Stimulated activated naive B cell treated with anti-CD40 and anti-IgM and Interleukin-4, amounts not matched to agents 10 μg/mL and 1 μg/mL and 100 μg/mL, for 72 hours (primary cell): ENCODE data around the gene UBE2U.
A peak's percentile ranks its signal among the peaks of the same experiment; 100 is the strongest.

Source experiments
- ATAC-seq, 2 donors: fragments of 150-1000 bp; cut with Tn5 transposase; replicated peaks; 2 replicates each; pipeline ENCODE4 v1.10.0; 2021; ENCODE audit warnings: moderate library complexity in 1 of 2
- DNase-seq: peaks from one replicate; pipeline ENCODE4 v3.0.0; 2021
- H3K27ac Mint-ChIP-seq: one replicate; pipeline ENCODE4 v1.8.0; 2022; ENCODE audit warnings: mild to moderate bottlenecking, mixed read lengths
- H3K27me3 Mint-ChIP-seq, 2 donors: one replicate each; pipeline ENCODE4 v1.8.0; 2022; ENCODE audit warnings: mixed read lengths in 2 of 2
- H3K36me3 Mint-ChIP-seq, 2 donors: one replicate each; pipeline ENCODE4 v1.8.0; 2022; ENCODE audit warnings: mixed read lengths in 2 of 2, mild to moderate bottlenecking in 1 of 2
- H3K4me1 Mint-ChIP-seq, 2 donors: one replicate each; pipeline ENCODE4 v1.8.0; 2022; ENCODE audit warnings: mixed read lengths in 2 of 2, mild to moderate bottlenecking in 1 of 2
- H3K4me3 Mint-ChIP-seq, 2 donors: one replicate each; pipeline ENCODE4 v1.8.0; 2022; ENCODE audit warnings: mild to moderate bottlenecking in 2 of 2, mixed read lengths in 2 of 2, moderate library complexity in 1 of 2
- H3K9me3 Mint-ChIP-seq, 2 donors: one replicate each; pipeline ENCODE4 v1.8.0; 2022; ENCODE audit warnings: mixed read lengths in 2 of 2, mild to moderate bottlenecking in 1 of 2

UBE2U gene, protein sequence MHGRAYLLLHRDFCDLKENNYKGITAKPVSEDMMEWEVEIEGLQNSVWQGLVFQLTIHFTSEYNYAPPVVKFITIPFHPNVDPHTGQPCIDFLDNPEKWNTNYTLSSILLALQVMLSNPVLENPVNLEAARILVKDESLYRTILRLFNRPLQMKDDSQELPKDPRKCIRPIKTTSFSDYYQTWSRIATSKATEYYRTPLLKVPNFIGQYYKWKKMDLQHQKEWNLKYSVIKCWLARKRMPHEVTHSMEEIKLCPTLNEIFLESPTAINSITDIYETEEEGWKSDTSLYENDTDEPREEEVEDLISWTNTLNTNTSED

DNA sequence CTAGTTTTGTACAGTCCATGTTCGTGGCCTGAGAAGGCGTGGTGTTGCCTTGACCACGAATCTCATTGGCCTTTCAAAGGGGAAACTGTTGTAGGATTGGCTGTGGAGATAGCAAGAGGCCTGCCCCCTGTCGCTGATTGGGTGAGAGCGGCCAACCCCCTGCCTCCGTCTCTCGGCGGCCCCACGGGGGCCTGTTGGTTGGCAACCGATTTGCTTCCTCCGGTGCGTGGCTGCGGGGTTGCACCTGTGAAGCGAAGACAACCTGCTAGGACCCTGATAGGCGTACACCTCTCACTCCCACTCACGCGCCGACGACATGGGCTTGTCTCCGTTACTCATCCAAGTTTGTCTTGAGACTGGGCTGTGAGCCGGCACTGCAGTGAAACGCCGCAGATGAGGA is at the start of gene UBE2U:
Gene UBE2U (plus strand): TSS at position 204 of the 400 bp plus-strand sequence. CDS start 428 bp downstream, outside the sequence.
- Mint-ChIP-seq H3K9me3 (no peaks in the 10 kb centered on the region), H3K4me1 (no peaks in the 10 kb centered on the region)
- no peak for ATAC-seq

GRCh38 chr1:64155278-64155677 is 48.1 kb upstream of the UBE2U start:
- H3K4me3 Mint-ChIP-seq, result no peak overlapping the region
- DNase-seq, result no peak
- H3K27me3 Mint-ChIP-seq, result no peaks in the 10 kb centered on the region

More for the DNA sequence above, at the start of gene UBE2U:
- H3K27ac Mint-ChIP-seq, result no peak within 1 kb of the TSS
- DNase-seq, result no peak
- H3K36me3 Mint-ChIP-seq, result no peaks in the 10 kb centered on the region
- H3K4me3 Mint-ChIP-seq, result no peak within 1 kb of the TSS
- peaks cover 13 to 16% of the 10 kb centered on the region in 2 donors for H3K27me3 Mint-ChIP-seq

GRCh38 chr1:64161357-64161941 is 42.0 kb upstream of the UBE2U start:
- no peak for ATAC-seq

More at GRCh38 chr1:64155278-64155677, 48.1 kb upstream of the UBE2U start:
- Mint-ChIP-seq H3K9me3 (no peaks in the 10 kb centered on the region), H3K4me1 (no peaks in the 10 kb centered on the region), H3K36me3 (peaks cover 0 to 3% of the 10 kb centered on the region in 2 donors), H3K27ac (no peak overlapping the region)
- ATAC-seq, result no peak

GRCh38 chr1:64162151-64162550 is 41.3 kb upstream of the UBE2U start:
- no peaks in the 10 kb centered on the region for H3K9me3 Mint-ChIP-seq
- no peak overlapping the region for H3K27ac Mint-ChIP-seq
- H3K4me3 Mint-ChIP-seq, result no peak overlapping the region
- DNase-seq, result no peak
- no peak for ATAC-seq
- peaks cover 2 to 3% of the 10 kb centered on the region in 2 donors for H3K36me3 Mint-ChIP-seq
- no peaks in the 10 kb centered on the region for H3K4me1 Mint-ChIP-seq
- no peaks in the 10 kb centered on the region for H3K27me3 Mint-ChIP-seq

More at GRCh38 chr1:64161357-64161941, 42.0 kb upstream of the UBE2U start:
- H3K36me3 Mint-ChIP-seq, result peaks cover 2 to 3% of the 10 kb centered on the region in 2 donors
- H3K27ac Mint-ChIP-seq, result no peak overlapping the region
- H3K4me1 Mint-ChIP-seq, result no peaks in the 10 kb centered on the region
- DNase-seq, result no peak
- no peaks in the 10 kb centered on the region for H3K27me3 Mint-ChIP-seq
- no peaks in the 10 kb centered on the region for H3K9me3 Mint-ChIP-seq
- H3K4me3 Mint-ChIP-seq, result no peak overlapping the region

- DNase-seq (no peak), ATAC-seq (no peak)
- H3K27me3 Mint-ChIP-seq, result no peaks in the 10 kb centered on the region
- H3K4me3 Mint-ChIP-seq, result no peak overlapping the region
- no peaks in the 10 kb centered on the region for H3K4me1 Mint-ChIP-seq
- H3K9me3 Mint-ChIP-seq, result no peaks in the 10 kb centered on the region
- no peak overlapping the region for H3K27ac Mint-ChIP-seq
- peaks cover 2 to 3% of the 10 kb centered on the region in 2 donors for H3K36me3 Mint-ChIP-seq
Measured at GRCh38 chr1:64162804-64163203, 40.6 kb upstream of the UBE2U start.

- Mint-ChIP-seq H3K4me3 (no peak overlapping the region), H3K9me3 (no peaks in the 10 kb centered on the region), H3K4me1 (no peaks in the 10 kb centered on the region), H3K27me3 (no peaks in the 10 kb centered on the region), H3K36me3 (peaks cover 2 to 3% of the 10 kb centered on the region in 2 donors), H3K27ac (no peak overlapping the region)
- ATAC-seq, result no peak
- no peak for DNase-seq
Measured at GRCh38 chr1:64163431-64163830, 40.0 kb upstream of the UBE2U start.

GRCh38 chr1:64163970-64164369 is 39.5 kb upstream of the UBE2U start:
- H3K9me3 Mint-ChIP-seq, result no peaks in the 10 kb centered on the region
- no peak overlapping the region for H3K4me3 Mint-ChIP-seq
- peaks cover 2 to 3% of the 10 kb centered on the region in 2 donors for H3K36me3 Mint-ChIP-seq
- H3K27ac Mint-ChIP-seq, result no peak overlapping the region
- no peak for ATAC-seq
- DNase-seq, result no peak
- no peaks in the 10 kb centered on the region for H3K4me1 Mint-ChIP-seq
- H3K27me3 Mint-ChIP-seq, result no peaks in the 10 kb centered on the region

- peaks cover 6 to 7% of the 10 kb centered on the region in 2 donors for H3K27me3 Mint-ChIP-seq
- no peak overlapping the region for H3K4me3 Mint-ChIP-seq
- ATAC-seq, result no peak
- no peak overlapping the region for H3K27ac Mint-ChIP-seq
- DNase-seq, result no peak
- peaks cover 9 to 10% of the 10 kb centered on the region in 2 donors for H3K4me1 Mint-ChIP-seq
- peaks cover 0 to 6% of the 10 kb centered on the region in 2 donors for H3K9me3 Mint-ChIP-seq
- peaks cover 4 to 6% of the 10 kb centered on the region in 2 donors for H3K36me3 Mint-ChIP-seq
Measured at GRCh38 chr1:64166629-64167028, 36.8 kb upstream of the UBE2U start.

DNA sequence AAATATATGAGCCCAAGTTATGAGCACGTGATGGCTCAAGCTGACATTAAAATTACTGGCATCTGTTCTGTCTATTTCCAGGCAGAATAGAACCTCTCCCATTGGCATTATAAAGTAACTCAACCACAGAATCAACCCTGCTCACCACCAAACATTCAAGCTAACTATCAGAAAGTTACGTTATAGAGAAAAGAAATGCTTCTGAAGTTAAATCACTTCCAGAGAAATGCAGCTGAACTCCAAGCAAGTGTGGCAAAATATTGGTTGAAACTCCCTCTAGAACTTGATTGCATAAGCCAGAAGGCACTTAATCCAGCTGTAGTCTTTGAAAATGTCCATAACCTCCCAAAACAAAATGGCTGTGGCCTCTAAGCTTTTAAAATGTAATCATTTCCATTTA is 36.2 kb upstream of the UBE2U start:
- no peak for ATAC-seq
- peaks cover 6 to 7% of the 10 kb centered on the region in 2 donors for H3K27me3 Mint-ChIP-seq
- peaks cover 12 to 15% of the 10 kb centered on the region in 2 donors for H3K4me1 Mint-ChIP-seq
- H3K4me3 Mint-ChIP-seq, result no peak overlapping the region
- DNase-seq, result no peak
- H3K36me3 Mint-ChIP-seq, result peaks cover 2 to 6% of the 10 kb centered on the region in 2 donors
- H3K27ac Mint-ChIP-seq, result no peak overlapping the region
- peaks cover 0 to 6% of the 10 kb centered on the region in 2 donors for H3K9me3 Mint-ChIP-seq

- no peak for ATAC-seq
- H3K27me3 Mint-ChIP-seq, result peaks cover 6 to 7% of the 10 kb centered on the region in 2 donors
- peaks cover 0 to 6% of the 10 kb centered on the region in 2 donors for H3K9me3 Mint-ChIP-seq
- H3K27ac Mint-ChIP-seq, result no peak overlapping the region
- DNase-seq, result no peak
- H3K36me3 Mint-ChIP-seq, result peaks cover 4 to 6% of the 10 kb centered on the region in 2 donors
- peaks cover 14 to 16% of the 10 kb centered on the region in 2 donors for H3K4me1 Mint-ChIP-seq
- no peak overlapping the region for H3K4me3 Mint-ChIP-seq
Measured at GRCh38 chr1:64171246-64171645, 32.2 kb upstream of the UBE2U start.

DNA sequence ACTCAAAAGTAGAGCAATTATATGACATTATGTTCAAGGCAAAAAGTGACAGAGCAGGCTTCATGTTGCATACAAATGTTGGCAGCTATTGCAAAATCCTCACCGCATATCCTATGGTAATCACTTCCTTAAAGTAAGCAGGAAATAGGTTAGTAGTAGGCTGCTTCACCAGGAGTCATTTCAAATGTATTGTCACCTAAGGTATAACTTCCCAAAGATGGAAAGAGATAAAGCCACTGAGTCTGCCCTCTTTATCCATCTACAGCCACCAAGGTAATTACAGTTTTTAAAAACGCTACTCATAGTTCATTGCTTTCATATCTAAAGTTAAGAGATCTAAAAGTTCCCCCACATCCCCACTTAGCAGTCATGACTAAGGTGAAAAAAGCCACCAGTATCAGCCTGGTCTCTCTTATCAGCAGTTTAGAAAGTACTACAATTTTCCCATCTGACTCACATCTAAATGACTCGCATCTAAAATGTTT is 31.6 kb upstream of the UBE2U start:
- peaks cover 0 to 6% of the 10 kb centered on the region in 2 donors for H3K9me3 Mint-ChIP-seq
- no peak overlapping the region for H3K4me3 Mint-ChIP-seq
- H3K4me1 Mint-ChIP-seq, result peaks cover 14 to 21% of the 10 kb centered on the region in 2 donors
- H3K27ac Mint-ChIP-seq, result no peak overlapping the region
- peaks cover 4 to 6% of the 10 kb centered on the region in 2 donors for H3K36me3 Mint-ChIP-seq
- peaks cover 6 to 7% of the 10 kb centered on the region in 2 donors for H3K27me3 Mint-ChIP-seq
- ATAC-seq, result peak; percentile 34 to 54
- no peak for DNase-seq

- H3K9me3 Mint-ChIP-seq, result peaks cover 0 to 6% of the 10 kb centered on the region in 2 donors
- no peak overlapping the region for H3K4me3 Mint-ChIP-seq
- peaks cover 4 to 6% of the 10 kb centered on the region in 2 donors for H3K36me3 Mint-ChIP-seq
- ATAC-seq (no peak), DNase-seq (no peak)
- H3K27ac Mint-ChIP-seq, result no peak overlapping the region
- peaks cover 14 to 21% of the 10 kb centered on the region in 2 donors for H3K4me1 Mint-ChIP-seq
- H3K27me3 Mint-ChIP-seq, result peaks cover 6 to 7% of the 10 kb centered on the region in 2 donors
Measured at GRCh38 chr1:64172458-64172983, 30.9 kb upstream of the UBE2U start.

DNA sequence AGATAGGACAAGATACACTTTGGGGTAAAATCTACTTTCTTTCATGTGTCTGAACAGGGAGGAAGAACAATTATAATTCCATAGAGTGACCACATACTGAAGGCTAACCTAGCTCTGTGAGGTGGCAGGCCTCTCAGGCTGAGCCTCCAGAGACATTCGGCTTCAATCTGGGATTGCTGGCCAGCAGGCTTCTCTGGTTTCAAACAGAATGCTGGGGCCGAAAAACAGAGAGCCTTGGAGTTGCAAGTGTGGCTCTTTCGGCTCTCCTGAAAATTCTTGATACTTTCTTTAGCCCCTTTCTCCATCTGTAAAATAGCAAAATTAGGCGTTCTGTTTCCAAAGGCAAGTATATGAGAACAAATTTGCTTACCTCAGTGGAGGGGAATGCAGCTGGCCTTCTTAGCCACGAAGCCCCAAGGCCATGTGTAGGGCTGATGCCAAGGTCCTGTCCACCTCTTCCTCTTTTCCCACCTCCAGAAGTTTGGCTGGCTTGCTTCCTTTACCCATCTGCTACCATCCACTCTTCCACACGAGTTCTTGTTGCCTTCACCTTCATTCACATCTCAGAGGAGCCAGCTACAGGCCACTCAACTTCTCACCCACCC is 30.0 kb upstream of the UBE2U start:
- no peak overlapping the region for H3K27ac Mint-ChIP-seq
- ATAC-seq, result no peak

GRCh38 chr1:64175639-64176038 is 27.8 kb upstream of the UBE2U start:
- H3K4me3 Mint-ChIP-seq, result no peak overlapping the region
- peaks cover 5 to 6% of the 10 kb centered on the region in 2 donors for H3K27me3 Mint-ChIP-seq
- DNase-seq (no peak), ATAC-seq (no peak)
- peaks cover 8 to 13% of the 10 kb centered on the region in 2 donors for H3K36me3 Mint-ChIP-seq
- H3K4me1 Mint-ChIP-seq, result peaks cover 14 to 21% of the 10 kb centered on the region in 2 donors
- no peak overlapping the region for H3K27ac Mint-ChIP-seq
- peaks cover 0 to 4% of the 10 kb centered on the region in 2 donors for H3K9me3 Mint-ChIP-seq

More for the DNA sequence above, 30.0 kb upstream of the UBE2U start:
- Mint-ChIP-seq H3K4me3 (no peak overlapping the region), H3K27me3 (peaks cover 6 to 7% of the 10 kb centered on the region in 2 donors), H3K9me3 (peaks cover 0 to 6% of the 10 kb centered on the region in 2 donors), H3K36me3 (peaks cover 8 to 12% of the 10 kb centered on the region in 2 donors), H3K4me1 (peaks cover 14 to 21% of the 10 kb centered on the region in 2 donors)
- DNase-seq, result no peak
